ELF-1 (cell line): ENCODE results near the gene B4GALT4.

ENCODE experiments used
- DNase-seq: peaks from one replicate; pipeline ENCODE4 v3.0.0-alpha.2; 2016; ENCODE audit warnings: low read depth, low spot score

Gene B4GALT4

GRCh38 chr3:119238363-119238762 lies 2.3 kb downstream of the B4GALT4 start:
- no peak for DNase-seq

- no peak for DNase-seq
Measured at GRCh38 chr3:119237299-119237698, 3.4 kb downstream of the B4GALT4 start.

GRCh38 chr3:119236756-119237155 lies 3.9 kb downstream of the B4GALT4 start:
- DNase-seq, result no peak

GRCh38 chr3:119235151-119235550 lies 5.5 kb downstream of the B4GALT4 start:
- DNase-seq, result no peak

GRCh38 chr3:119234610-119235009 lies 6.1 kb downstream of the B4GALT4 start:
- no peak for DNase-seq

GRCh38 chr3:119230745-119231144 lies 9.9 kb downstream of the B4GALT4 start:
- no peak for DNase-seq

- no peak for DNase-seq
Measured at GRCh38 chr3:119230071-119230470, 10.6 kb downstream of the B4GALT4 start.

- no peak for DNase-seq
Measured at GRCh38 chr3:119229190-119229589, 11.5 kb downstream of the B4GALT4 start.

- DNase-seq, result no peak
Measured at GRCh38 chr3:119228373-119229145, 12.1 kb downstream of the B4GALT4 start.

- no peak for DNase-seq
Measured at GRCh38 chr3:119227070-119227850, 13.4 kb downstream of the B4GALT4 start.

GRCh38 chr3:119225121-119225520 lies 15.6 kb downstream of the B4GALT4 start:
- DNase-seq, result no peak

GRCh38 chr3:119223511-119223910 lies 17.2 kb downstream of the B4GALT4 start:
- no peak for DNase-seq

GRCh38 chr3:119222391-119222790 lies 18.3 kb downstream of the B4GALT4 start:
- DNase-seq, result no peak

GRCh38 chr3:119221779-119222320 lies 18.8 kb downstream of the B4GALT4 start:
- DNase-seq, result no peak

- no peak for DNase-seq
Measured at GRCh38 chr3:119220970-119221667, 19.6 kb downstream of the B4GALT4 start.

- no peak for DNase-seq
Measured at GRCh38 chr3:119220198-119220597, 20.5 kb downstream of the B4GALT4 start.

- no peak for DNase-seq
Measured at GRCh38 chr3:119219069-119219468, 21.6 kb downstream of the B4GALT4 start.

- DNase-seq, result no peak
Measured at GRCh38 chr3:119211803-119212202, 28.9 kb downstream of the B4GALT4 start.

GRCh38 chr3:119211193-119211592 lies 29.5 kb downstream of the B4GALT4 start:
- no peak for DNase-seq

GRCh38 chr3:119207512-119207875 lies 33.2 kb downstream of the B4GALT4 start:
- no peak for DNase-seq

- peak; percentile 16 for DNase-seq
Measured at GRCh38 chr3:119206611-119207511, 33.8 kb downstream of the B4GALT4 start.
